Cardiac muscle cell (in vitro differentiated cells and primary cell): ENCODE results near the gene E2F8. TPM values are rescaled to one million over a fixed set of nuclear protein-coding genes. Genes with fewer than 3 reads are reported as not detected.

Experiments used
- DNase-seq, 2 donors: peaks; one replicate each; pipeline versions ENCODE4 v3.0.0 to v3.0.0-alpha.2; 2010 to 2017; ENCODE audit warnings: low read depth in 1 of 2, low spot score in 1 of 2
- H3K27ac ChIP-seq: fragments of 200-600 bp; sonication (generic); 2 replicates; pipeline ENCODE4 v1.5.1; 2016
- H3K27me3 ChIP-seq: fragments of 200-600 bp; sonication (generic); 2 replicates; pipeline ENCODE4 v1.6.0; 2016; ENCODE audit warnings: control low read depth
- H3K36me3 ChIP-seq: fragments of 200-600 bp; sonication (generic); 2 replicates; pipeline ENCODE4 v1.5.1; 2016; ENCODE audit warnings: control low read depth
- H3K4me1 ChIP-seq: fragments of 200-600 bp; sonication (generic); 2 replicates; pipeline ENCODE4 v1.8.1; 2017; ENCODE audit warnings: low read depth, mild to moderate bottlenecking, mixed run types
- H3K4me3 ChIP-seq: fragments of 200-600 bp; sonication (generic); 2 replicates; pipeline ENCODE4 v1.5.1; 2016; ENCODE audit warnings: mild to moderate bottlenecking
- H3K9me3 ChIP-seq: fragments of 200-600 bp; sonication (generic); 2 replicates; pipeline ENCODE4 v1.5.1; 2017; ENCODE audit warnings: low read depth, mild to moderate bottlenecking, control low read depth
- CTCF ChIP-seq: IDR thresholded peaks from 2 replicates; pipeline ENCODE4 v1.5.1; 2012; ENCODE audit warnings: low read depth, mild to moderate bottlenecking, low read length
- polyA plus RNA-seq: library from polyadenylated mRNA; unstranded; fragments of >200 nt; fragmentation: Nextera tagmentation; extraction: Ambion mirVana; gene quantifications from 2 replicates; pipeline ENCODE4 v1.2.1, GENCODE V29; 2016
- total RNA-seq: library from RNA; depleted of rRNA; stranded (reverse); fragments of >200 nt; gene quantifications from 2 replicates; pipeline ENCODE4 v1.2.3, GENCODE V29; 2016

E2F8 gene
- total and polyA plus RNA-seq, 2 experiments from 2014 or later, result 5.8 to 11.2 TPM

GRCh38 chr11:19199048-19199447 lies 41.7 kb downstream of the E2F8 start:
- DNase-seq, result no peak
- Histone ChIP-seq H3K36me3 (no peaks in the 10 kb centered on the region), H3K4me3 (peak overlapping the region; percentile 47), H3K27ac (peak overlapping the region; percentile 91), H3K9me3 (no peaks in the 10 kb centered on the region), H3K27me3 (no peaks in the 10 kb centered on the region), H3K4me1 (peaks cover 51% of the 10 kb centered on the region)
- no peak for TF ChIP-seq CTCF

GRCh38 chr11:19196432-19196831 lies 44.3 kb downstream of the E2F8 start:
- peaks cover 60% of the 10 kb centered on the region for H3K4me1 ChIP-seq
- H3K27ac ChIP-seq, result no peak overlapping the region
- peaks cover 10% of the 10 kb centered on the region for H3K36me3 ChIP-seq
- no peak for TF ChIP-seq CTCF
- no peaks in the 10 kb centered on the region for H3K27me3 ChIP-seq
- no peak for DNase-seq
- no peaks in the 10 kb centered on the region for H3K9me3 ChIP-seq
- H3K4me3 ChIP-seq, result no peak overlapping the region

DNA sequence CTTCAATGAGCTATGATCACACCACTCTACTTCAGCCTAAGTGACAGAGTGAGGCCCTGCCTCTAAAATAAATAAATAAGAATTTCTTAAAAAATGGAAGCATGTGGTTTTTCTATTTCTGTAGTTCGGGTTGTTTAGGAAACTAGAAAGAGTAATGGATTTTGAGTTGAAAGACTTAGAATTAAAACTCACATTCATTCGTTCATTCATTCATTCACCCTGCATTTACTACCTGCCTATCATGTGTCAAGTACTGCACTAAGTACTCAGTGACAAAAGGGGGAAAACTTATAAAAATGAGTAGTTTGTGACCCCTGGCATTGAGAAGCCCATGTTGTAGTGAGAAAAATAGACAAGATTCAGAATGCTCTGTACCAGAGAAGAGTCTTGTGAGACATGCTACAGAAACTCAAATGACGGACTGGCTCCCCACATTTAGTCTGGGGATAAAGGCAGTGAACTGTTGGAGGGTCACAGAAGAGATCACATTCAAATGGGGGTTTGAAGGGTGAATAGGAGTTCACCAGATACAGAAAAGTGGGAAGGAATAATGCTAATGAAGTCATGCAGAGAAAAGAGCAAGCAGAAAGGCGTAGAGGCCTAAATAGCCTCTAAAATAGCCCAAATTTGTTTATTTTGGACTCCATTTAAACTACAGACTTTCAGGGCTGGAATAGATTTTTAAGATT lies 46.0 kb downstream of the E2F8 start:
- TF ChIP-seq CTCF, result no peak
- Histone ChIP-seq H3K4me3 (no peak overlapping the region), H3K27me3 (no peaks in the 10 kb centered on the region), H3K9me3 (no peaks in the 10 kb centered on the region), H3K36me3 (peaks cover 27% of the 10 kb centered on the region), H3K4me1 (peaks cover 51% of the 10 kb centered on the region), H3K27ac (peak overlapping the region; percentile 47)
- no peak for DNase-seq

- Histone ChIP-seq H3K27ac (no peak overlapping the region), H3K27me3 (no peaks in the 10 kb centered on the region), H3K36me3 (peaks cover 36% of the 10 kb centered on the region), H3K4me3 (no peak overlapping the region), H3K4me1 (peaks cover 42% of the 10 kb centered on the region), H3K9me3 (no peaks in the 10 kb centered on the region)
- no peak for DNase-seq
- TF ChIP-seq CTCF, result no peak
These were observed 46.8 kb downstream of the E2F8 start for GRCh38 chr11:19193916-19194315.

GRCh38 chr11:19191530-19192169 lies 49.1 kb downstream of the E2F8 start:
- peak overlapping the region; percentile 9 for H3K27ac ChIP-seq
- peaks cover 32% of the 10 kb centered on the region for H3K4me1 ChIP-seq
- H3K27me3 ChIP-seq, result no peaks in the 10 kb centered on the region
- H3K36me3 ChIP-seq, result peaks cover 56% of the 10 kb centered on the region
- DNase-seq, result peak; percentile 9 to 37
- no peak overlapping the region for H3K4me3 ChIP-seq
- H3K9me3 ChIP-seq, result no peaks in the 10 kb centered on the region
- TF ChIP-seq CTCF, result no peak
